HG03469 (cell line): ENCODE measurements around the gene PRR5.
"Not testable (repeated sequence)": the region's sequence is repeated elsewhere in the genome, so short reads cannot be mapped to it uniquely, and the experiment has no call there.

Experiments
- ATAC-seq: cut with Tn5 transposase; IDR thresholded peaks from one replicate; pipeline ENCODE4 v1.9.1; 2021; ENCODE audit warnings: mild to moderate bottlenecking, moderate library complexity, moderate number of reproducible peaks; ENCODE audit not compliant: unreplicated experiment

The PRR5 gene

DNA sequence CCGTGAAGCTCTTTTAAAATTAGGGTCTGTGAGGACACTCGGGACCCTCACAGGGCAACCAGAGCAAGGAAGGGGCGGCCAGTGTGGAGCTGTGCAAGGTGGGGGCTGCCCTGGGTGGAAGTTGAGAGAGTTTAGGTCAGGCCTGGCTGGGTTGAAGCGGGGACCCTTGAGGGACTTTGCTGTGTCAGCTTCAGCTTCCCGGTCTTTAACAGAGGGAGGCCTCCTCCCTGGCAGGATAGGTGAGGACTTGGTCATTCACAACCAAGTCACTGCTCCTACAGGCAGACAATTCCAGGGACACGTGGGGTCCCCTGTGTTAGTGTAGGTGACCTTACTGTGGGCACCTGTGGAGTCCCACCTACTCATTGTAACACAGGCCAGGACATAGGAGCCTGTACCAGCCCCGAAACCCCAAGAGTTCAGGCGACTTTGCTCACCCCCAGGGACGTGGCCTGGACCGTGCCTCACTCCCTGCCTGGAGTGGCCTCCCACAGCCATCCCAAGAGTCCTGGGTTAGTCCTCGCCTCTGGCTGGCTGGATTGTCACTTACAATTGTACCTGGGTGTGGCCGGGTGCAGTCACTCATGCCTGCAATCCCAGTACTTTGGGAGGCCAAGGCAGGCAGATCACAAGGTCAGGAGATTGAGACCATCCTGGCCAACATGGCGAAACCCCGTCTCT, 31.6 kb downstream of the PRR5 start:
- no peak for ATAC-seq

DNA sequence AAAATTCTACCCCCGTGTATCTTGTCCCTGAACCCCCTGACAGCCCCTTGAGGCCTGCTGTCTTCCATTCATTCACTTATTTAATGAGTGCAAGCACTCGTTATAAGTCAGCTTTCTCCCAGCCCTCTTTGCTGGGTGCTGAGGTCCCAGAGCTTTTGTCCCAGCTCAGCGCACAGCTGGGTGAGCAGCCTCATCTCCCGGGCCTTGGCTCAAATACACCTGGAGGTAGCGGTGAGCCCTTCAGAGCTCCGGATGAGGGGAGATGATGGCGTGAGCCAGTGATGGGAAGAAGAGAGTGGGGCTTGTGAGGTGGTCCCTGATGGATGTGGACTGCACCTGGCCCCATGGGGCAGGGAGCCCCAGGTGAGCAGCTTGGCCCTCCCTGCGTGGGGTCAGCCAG, 32.3 kb downstream of the PRR5 start:
- no peak for ATAC-seq

DNA sequence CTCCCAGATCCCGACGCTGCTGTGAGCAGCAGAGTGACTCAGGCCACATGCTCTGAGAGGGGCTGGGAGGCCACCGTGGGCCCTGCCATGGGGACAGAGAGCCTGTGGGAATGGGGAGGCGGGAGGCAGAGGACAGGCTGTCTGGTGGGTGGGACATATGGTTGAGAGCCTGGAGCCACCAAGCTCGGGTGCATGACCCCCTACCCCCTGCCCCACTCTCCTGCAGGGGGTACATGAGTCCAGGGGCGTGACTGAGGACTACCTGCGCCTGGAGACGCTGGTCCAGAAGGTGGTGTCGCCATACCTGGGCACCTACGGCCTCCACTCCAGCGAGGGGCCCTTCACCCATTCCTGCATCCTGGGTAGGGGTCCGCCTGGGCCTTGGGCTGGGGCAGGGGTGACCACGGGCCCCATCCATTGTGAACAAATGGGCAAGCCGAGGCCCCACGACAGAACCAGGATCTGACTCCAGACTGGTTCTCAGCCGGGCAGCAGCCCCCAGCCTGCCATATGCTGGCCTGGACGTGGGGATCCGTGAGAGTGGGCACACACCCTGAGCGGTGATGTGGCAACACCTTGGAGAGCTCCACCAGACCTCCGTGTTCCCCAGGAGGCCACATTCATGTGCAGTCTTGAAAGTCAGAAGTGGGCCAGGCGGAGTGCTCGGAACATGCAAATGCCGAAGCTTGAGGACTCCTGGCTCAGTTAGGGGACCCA, 33.0 kb downstream of the PRR5 start:
- ATAC-seq, result no peak

DNA sequence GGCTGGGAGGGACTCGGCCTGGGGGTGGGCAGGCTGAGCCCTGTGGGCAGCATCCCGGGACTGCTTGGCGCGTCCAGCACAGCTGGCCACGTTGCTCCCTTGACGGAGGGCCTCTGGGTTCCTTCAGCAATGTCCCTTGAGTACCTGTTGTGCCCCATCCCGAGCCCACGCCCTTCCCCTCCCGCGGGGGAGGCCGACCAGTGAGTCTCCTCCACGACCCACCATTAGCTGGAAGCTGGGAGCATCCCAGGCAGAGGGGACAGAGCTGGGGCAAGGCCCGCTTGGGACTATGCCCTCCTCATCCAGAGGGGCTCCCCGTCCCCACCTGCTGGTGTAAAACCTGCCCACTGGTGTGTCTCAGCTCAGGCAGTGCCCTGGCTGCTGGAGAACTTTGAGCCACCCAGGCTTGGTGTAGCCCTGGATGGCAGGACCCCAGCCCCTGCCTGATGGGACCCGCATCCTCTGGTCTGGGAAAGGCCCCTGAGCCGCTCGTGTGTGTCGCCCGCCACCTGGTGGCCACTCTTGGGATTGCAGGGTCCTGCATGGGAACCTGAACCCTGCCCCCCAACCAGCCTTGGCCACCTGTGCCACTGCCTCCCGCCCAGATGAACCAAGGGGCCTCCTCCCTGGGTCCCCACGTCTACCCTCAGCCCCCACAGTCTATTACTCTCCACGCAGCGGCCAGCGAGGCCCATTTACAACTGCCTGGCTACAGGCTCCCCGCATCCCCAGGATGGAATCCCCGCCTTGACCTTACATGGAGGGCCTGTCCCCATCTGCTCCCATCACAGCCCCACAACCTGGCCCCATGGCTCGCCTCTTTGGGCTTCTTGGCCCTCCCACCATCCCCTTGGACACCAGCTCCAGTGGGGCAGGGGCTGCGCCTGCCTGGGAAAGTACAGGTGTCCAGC, 33.8 kb downstream of the PRR5 start:
- ATAC-seq, result no peak

DNA sequence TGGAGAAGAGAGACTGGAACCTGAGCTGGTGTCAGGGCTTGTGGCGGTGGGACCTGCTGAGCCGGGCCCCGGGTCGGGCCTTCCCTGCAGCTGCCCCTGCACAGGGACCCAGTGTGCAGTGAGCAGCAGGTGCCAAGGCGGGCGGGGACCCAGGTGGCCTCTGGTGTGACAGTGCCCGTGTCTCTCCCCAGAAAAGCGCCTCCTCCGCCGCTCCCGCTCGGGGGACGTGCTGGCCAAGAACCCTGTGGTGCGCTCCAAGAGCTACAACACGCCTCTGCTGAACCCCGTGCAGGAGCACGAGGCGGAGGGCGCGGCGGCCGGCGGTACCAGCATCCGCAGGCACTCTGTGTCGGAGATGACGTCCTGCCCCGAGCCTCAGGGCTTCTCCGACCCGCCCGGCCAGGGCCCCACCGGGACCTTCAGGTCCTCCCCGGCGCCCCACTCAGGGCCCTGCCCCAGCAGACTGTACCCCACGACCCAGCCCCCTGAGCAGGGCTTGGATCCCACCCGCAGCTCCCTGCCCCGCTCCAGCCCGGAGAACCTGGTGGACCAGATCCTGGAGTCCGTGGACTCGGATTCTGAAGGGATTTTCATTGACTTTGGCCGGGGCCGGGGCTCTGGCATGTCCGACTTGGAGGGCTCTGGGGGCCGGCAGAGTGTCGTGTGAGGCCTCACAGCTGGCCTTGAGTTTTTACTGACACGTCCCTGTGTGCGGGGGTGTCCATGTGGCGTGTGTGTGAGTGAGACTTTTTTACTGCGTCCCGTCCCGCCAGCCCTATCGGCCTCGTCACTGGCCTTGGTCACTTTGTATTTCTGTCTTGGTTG, 34.8 kb downstream of the PRR5 start:
- no peak for ATAC-seq

DNA sequence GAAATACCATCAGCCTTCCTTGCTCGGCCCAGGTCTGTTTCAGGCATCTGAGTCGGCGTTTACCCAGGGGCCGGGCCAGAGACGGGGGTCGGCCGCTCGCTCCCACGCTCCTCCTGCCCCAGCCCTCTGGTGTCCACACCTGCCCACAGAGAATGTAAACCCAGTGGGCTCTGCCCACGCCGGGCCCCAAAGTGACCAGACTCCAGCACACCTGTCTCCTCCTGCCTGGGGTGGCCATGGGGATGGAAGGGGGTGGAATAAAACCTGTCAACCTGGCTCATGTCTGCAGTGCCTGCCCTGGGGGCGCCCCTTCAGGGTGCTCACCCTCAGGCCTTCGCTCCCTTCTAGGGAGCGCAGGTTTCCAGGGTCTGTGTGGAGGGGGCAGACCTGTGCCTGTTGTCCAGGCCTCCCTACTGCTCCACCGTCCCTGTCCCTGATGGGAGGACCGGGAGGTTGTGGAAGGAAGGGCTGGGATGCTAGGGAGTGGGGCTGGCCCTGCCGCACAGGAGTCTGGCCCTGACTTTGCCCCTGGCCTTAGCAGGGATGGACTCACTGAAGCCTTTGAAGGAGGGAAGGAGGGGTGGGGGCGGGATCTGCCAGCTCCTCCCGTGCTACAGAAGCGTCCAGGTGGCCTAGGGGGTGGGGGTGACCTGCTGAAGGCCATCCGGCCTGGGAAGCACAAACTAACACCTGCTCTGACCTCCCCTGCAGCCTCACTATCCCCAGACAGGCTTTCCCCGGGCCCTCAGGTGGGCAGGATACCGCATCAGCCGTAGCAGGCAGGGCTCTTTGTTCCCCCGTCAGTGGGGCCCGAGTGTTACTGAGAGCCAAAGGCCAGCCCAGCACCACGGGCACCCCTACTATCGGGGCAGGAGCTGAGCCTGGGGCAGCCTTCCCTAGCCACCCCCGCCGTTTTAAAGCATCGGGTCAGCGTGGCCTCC, 35.7 kb downstream of the PRR5 start:
- ATAC-seq, result no peak

DNA sequence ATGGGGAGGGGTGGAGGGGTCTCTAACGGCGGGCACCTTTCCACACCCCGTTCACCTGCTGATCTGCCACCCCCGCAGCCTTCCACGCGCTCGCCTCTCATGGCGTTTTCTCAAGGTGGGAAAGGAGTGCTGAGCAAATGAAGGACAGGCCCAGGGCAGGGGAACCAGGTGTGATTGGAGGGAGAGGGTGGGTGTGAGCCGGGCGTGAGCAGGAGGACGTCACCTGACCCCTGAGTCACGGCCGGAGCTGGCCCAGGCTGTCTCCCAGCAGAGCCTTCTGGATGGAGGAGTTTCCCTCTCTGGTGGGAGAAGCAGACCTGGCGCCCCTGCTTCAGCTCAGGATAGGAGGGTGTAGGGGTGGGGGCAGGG, 36.3 kb downstream of the PRR5 start:
- no peak for ATAC-seq

DNA sequence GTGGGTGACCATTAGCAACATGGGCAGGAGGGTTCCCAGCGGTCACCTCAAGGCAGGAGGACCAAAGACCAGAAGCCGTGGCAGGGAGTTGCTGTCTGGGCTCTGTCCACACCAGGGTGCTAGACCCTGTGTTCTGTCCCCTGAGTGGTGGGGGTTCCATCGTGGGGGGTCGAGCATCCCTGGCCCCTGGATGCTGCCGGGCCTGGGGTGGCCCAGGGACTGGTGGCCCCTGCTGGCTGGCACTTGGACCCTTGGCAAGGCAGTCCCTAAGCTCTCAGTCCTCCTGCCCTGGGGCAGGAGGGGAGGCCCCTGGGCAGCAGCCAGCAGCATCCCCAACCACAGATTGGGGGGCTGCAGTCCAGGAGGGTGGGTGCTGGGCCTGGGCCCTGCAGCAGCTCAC, 37.0 kb downstream of the PRR5 start:
- ATAC-seq, result no peak

DNA sequence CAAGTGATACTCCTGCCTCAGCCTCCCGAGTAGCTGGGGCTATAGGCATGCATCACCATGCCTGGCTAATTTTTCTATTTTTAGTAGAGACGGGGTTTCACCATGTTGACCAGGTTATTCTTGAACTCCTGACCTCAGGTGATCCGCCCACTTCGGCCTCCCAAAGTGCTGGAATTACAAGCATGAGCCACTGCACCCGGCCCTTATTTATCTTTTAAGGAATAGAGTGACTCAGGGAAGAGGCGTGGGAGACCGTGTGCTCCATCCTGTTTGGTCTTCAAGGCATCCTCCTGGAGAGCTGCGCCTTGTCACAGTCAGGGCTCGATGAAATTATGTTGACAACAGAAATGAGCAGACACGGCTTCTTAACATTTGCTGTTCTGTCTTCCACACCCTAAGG, 37.7 kb downstream of the PRR5 start:
- ATAC-seq, result not testable (repeated sequence)

DNA sequence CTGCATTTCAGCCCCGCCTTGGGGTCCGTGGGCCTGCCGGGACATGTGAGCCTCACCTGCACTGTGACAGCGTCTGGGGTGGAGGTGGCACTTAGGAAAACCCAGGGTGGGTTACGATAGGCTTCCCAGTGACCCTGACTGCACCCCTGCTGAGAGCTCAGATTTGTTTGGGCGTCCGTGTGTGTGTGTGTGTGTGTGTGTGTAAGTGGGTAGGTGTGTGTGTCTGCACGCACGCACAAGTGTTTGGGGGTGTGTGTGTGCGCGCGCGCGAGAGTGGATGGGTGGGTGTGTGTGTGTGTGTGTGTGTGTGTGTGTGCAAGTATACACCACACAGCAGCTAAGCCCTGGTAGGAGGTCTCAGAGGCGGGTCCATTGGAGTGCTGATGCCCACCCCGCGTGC, 38.3 kb downstream of the PRR5 start:
- ATAC-seq, result no peak

DNA sequence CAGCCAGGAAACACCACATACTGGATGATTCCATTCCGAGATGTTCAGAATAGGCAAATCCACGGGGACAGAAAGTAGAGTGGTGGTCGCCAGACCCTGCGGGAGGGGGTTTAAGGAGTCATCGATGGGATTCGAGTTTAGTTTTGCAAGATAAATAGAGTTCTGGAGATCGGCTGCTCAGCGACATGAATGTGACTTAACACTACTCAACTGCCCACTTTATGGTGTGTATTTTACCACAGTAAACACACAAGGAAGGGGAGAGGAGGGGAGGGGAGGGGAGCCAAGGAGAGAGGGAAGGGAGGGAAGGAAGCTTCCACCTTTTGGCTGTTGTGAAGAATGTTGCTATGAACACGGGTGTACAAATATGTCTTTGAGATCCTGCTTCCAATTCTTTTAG, 39.9 kb downstream of the PRR5 start:
- no peak for ATAC-seq

DNA sequence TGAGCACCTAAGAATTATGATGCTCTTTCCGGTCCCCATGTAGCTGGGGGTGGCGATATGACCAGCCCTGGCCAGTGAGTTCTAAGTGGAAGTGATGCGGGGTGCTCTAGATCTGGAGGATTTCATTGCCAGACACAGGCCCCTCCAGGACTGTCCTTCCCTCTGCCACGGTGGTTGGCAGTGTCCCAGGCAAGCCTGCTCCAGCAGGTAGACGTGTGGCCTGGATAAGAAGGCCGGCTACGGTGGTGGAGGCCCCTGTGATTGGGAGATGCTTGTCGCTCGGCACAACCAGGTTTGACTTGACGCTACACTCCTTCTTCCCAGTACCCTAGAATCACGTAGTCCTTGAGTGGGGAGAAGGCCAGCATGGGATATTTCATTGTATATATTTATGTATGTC, 41.2 kb downstream of the PRR5 start:
- ATAC-seq, result no peak

DNA sequence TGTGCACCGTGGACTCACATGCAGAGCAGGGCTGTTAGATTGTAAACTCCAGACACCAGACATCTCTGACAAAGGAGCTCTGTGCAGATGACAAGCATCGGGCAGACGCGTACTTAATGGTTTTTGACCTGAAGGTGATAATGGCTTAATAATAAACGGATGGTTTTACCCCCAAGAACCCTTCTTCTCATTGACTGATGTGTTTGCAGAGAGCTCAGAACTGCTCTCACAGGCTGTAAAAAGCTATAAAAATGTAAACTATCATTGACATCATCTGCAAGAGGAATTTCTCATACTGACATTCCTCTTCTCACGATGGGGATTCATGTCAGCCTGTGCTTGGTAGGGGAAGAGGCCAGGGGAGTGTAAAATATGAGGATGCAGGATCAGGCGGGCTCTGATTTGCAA, 41.8 kb downstream of the PRR5 start:
- no peak for ATAC-seq

DNA sequence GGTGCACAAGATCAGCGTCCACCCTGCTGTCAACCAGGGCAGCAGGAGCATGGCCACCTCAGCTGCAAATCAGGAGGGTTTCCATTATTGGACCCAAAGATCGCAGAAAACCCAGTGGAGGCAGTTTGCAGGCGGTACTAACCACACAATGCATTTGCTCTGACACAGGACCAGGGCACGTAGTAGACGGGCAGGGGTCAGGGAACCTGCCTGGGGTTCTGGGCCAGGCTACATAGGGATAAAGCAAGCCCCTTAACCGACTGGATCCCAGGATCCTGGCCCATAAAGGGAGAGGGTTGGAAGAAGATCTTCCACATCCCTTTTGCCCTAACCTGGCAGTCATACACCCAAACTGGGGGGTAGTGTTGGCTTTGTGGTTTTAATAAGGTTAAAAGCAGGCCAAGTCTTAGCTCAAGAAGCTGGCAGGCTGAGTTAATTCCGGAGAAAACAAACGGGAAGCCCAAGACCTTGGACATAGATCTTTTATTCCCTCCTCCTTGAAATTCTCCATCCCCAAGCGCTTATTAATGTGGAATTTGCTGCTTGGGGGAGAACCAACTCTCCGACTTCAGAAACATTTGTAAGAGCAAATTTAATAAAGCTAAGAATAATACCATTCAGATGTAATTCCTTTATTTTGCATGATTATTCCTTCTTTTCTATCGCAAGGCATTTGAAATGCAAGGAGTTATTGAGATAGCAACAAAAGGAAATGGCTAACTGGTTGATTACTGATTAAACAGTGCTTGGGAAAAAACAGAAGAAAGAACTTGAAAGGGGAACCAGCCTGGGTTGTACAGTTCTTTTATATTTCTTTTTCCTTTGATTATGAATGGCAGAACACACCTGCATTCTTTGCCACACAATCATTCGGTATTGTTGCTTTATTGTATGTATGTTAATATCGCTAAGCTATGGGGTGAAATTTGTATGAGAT, 44.1 kb downstream of the PRR5 start:
- no peak for ATAC-seq

DNA sequence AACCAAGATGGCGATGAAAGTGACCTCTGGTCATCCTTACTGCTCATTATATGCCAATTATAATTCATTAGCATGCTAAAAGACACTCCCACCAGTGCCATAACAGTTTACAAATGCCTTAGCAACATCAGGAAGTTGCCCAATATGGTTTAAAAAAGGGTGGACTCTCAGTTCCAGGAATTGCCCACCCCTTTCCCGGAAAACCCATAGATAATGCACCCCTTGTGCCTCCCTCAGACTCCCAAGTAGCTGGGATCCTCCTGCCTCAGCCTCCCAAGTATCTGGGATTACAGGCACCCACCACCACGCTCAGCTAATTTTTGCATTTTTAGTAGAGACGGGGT, 45.8 kb downstream of the PRR5 start:
- ATAC-seq, result not testable (repeated sequence)

DNA sequence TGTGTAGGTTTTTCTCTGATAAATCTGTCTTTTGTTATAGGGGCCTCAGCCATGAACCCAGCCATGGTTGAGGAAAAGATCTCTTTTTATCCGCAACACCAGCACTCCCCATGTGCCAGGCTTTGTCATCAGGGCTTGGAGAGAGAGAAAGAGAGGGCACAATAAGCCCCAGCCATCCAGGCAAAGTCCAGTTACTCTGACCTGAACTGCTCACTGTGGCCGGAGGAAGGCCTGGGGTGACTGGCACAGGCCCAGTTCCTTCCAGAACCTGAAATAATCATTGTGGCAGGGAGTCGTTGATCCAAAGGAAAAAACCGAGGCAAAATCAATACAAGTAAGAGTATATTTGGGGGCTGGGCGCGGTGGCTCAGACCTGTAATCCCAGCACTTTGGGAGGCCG, 46.5 kb downstream of the PRR5 start:
- no peak for ATAC-seq

DNA sequence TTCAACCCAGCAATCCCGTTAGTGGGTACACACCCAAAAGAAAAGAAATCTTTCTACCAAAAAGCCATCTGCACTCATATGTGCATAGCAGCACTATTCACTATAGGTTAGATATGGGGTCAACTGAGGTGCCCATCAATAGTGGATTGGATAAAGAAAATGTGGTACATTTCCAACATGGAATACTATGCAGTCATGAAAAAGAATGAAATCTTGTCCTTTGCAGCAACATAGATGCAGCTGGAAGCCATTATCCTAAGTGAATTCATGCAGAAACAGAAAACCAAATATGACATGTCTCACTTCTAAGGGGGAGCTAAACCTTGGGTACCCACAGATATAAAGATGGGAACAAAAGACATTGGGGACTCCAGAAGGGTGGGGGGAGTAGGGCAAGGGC, 48.5 kb downstream of the PRR5 start:
- ATAC-seq, result no peak

DNA sequence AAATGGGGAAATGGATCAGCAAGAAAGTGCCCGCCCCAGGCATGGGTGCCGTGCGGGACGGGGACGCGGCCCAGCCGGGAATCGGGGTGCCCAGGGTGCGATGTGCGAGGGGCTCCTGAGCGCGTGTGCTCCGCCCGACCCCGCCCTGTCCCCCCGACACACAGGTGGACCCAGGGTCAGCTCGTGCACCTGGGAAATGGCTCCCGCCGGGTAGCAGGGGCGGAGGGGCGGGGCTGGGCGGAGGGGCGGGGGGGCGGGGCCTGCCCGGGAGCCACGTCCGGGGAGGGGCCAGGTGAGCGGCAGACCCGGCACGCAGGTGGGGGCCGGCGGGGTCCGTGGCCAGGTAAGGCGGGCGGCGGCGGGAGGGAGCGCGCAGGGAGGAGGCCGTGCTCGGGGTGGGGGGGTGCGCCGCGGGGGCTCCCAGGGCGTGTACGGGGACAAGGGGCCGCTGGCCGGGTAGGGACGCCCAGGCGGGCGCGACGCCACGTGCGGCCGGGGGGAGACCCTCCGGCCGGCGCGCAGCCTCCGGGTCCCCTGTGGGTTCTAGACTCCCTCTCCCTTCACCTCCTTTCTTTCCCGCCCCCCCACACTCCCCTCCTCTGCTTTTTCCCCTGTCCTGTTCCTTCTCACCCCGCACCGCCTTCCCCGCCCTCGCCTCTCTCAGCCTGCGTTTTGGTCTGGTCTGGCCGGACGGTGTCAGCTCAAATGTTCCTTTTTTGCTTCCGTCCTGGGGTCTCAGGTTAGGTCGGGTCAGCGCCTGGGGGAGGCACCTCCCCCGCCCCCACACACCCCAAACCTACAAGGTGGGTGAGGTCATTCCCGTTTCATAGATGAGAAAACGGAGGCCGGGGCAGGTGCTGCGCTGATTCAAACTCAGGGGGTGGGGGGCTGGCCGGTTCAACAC, 50.5 kb downstream of the PRR5 start, which contains the start of gene ARHGAP8:
TSS of gene ARHGAP8 (plus strand) at position 291 of the 904 bp plus-strand sequence. CDS start 33,953 bp downstream, outside the sequence.
- no peak for ATAC-seq
